Measurements from ENCODE around the gene NRIP2.

GRCh38 chr12:2804393-2805142 lies 30.3 kb downstream of the NRIP2 start:
- TF ChIP-seq CTCF (IDR thresholded peaks at IDR 0.05; ENCODE audit: insufficient read depth, low read length, poor library complexity, severe bottlenecking): no peak
- no peak for TF ChIP-seq EZH2phosphoT487 (conservative IDR thresholded peaks at IDR 0.05; ENCODE audit: low read length)
